Spleen (tissue), 11 donors: ENCODE measurements around the gene PDE4B. TPM values are rescaled to one million over a fixed set of nuclear protein-coding genes. Genes with fewer than 3 reads are reported as not detected.

ENCODE experiments used
- DNase-seq: peaks from one replicate; pipeline ENCODE4 v3.0.0-alpha.2; 2020
- H3K27ac ChIP-seq, 8 donors: fragments of 200-600 bp; sonication (generic) in 7 of 8; 1 replicate in 4 of 8; 2 replicates in 4 of 8; pipeline versions ENCODE4 v1.5.0 to v1.8.0; 2016 to 2021; ENCODE audit warnings: inconsistent platforms in 4 of 8, mild to moderate bottlenecking in 4 of 8, moderate library complexity in 1 of 8
- H3K27me3 ChIP-seq, 7 donors: fragments of 200-600 bp; sonication (generic) in 6 of 7; replicated peaks in 1 of 7; 1 replicate in 4 of 7; 2 replicates in 3 of 7; pipeline versions ENCODE4 v1.5.0 to v1.8.0; 2016 to 2021; ENCODE audit warnings: inconsistent platforms in 3 of 7, mild to moderate bottlenecking in 1 of 7
- H3K36me3 ChIP-seq, 6 donors: fragments of 200-600 bp; sonication (generic) in 5 of 6; 1 replicate in 4 of 6; 2 replicates in 2 of 6; pipeline versions ENCODE4 v1.5.0 to v1.8.0; 2016 to 2021; ENCODE audit warnings: inconsistent platforms in 2 of 6
- H3K4me1 ChIP-seq, 6 donors: fragments of 200-600 bp; sonication (generic) in 5 of 6; 1 replicate in 3 of 6; 2 replicates in 3 of 6; pipeline versions ENCODE4 v1.5.0 to v1.8.0; 2016 to 2021; ENCODE audit warnings: inconsistent platforms in 3 of 6
- H3K4me3 ChIP-seq, 8 donors: fragments of 200-600 bp; sonication (generic) in 7 of 8; 1 replicate in 4 of 8; 2 replicates in 4 of 8; pipeline versions ENCODE4 v1.5.0 to v1.8.0; 2016 to 2021; ENCODE audit warnings: inconsistent platforms in 4 of 8, mild to moderate bottlenecking in 4 of 8, moderate library complexity in 2 of 8
- H3K9me3 ChIP-seq, 8 donors: fragments of 200-600 bp; sonication (generic) in 7 of 8; 1 replicate in 4 of 8; 2 replicates in 4 of 8; pipeline versions ENCODE4 v1.5.0 to v1.8.0; 2016 to 2021; ENCODE audit warnings: inconsistent platforms in 4 of 8
- CTCF ChIP-seq, 11 experiments: fragments of 200-600 bp in 7 of 11; fragments of 450-650 bp in 4 of 11; sonication (generic) in 4 of 11; IDR thresholded peaks in 8 of 11; conservative IDR thresholded peaks in 3 of 11; 1 replicate in 7 of 11; 2 replicates in 4 of 11; pipeline versions ENCODE4 v1.4.0 to v1.8.0; 2016 to 2021; ENCODE audit warnings: antibody characterized with exemption in 11 of 11, inconsistent platforms in 4 of 11, mild to moderate bottlenecking in 1 of 11
- POLR2A ChIP-seq, 3 donors: fragments of 450-650 bp; IDR thresholded peaks; one replicate each; pipeline ENCODE4 v1.5.1; 2017; ENCODE audit warnings: antibody characterized with exemption in 3 of 3, mild to moderate bottlenecking in 1 of 3
- POLR2AphosphoS5 ChIP-seq, 3 donors: sonication (generic); formaldehyde crosslinking; IDR thresholded peaks; one replicate each; pipeline ENCODE4 v1.5.1; 2017; ENCODE audit warnings: antibody characterized with exemption in 3 of 3
- WGBS, 5 donors: extraction: QIAGEN DNeasy Blood & Tissue Kit in 3 of 5; methylation state at CpG; one replicate each; pipeline versions ENCODE4 v1.1.5 to v1.1.7; 2013 to 2018; 5-methylcytosine and 5-hydroxymethylcytosine counted together
- intact Hi-C: fragments of 100-400 bp; cut with DNase I; formaldehyde crosslinking; loops from one replicate; pipeline ENCODE4 v1.15.0; 2023; ENCODE audit warnings: low total_unique reads
- polyA plus RNA-seq, 3 donors: library from polyadenylated mRNA; stranded (reverse); fragments of 200-250 nt; gene quantifications; one replicate each; pipeline ENCODE4 v1.2.1, GENCODE V29; 2013
- total RNA-seq, 7 donors: library from RNA; depleted of rRNA in 3 of 7; stranded (reverse); fragments of >200 nt in 3 of 7; fragmentation: NEBNext Ultra II Directional in 4 of 7; extraction: Animal tissue kit (Norgen Biotek cat#: 25700) in 4 of 7; gene quantifications; one replicate each; pipeline versions ENCODE4 v1.1.0 to v1.2.1, GENCODE V29; 2016 to 2021
- donor health status: healthy with polysubstance abuse.
- donor health status: DM: no; HTN: no; CAD: no; lungs with moderate emphysema.
- donor health status: DM: no; HTN: no; CAD: no.
- donor health status: Bipolar disorder and iron deficiency.
- donor health status: healthy.
- donor health status: DM: no; HTN: no; CAD: no.
- donor health status: DM: yes; HTN: yes; CAD: no.

Gene PDE4B
- total and polyA plus RNA-seq, 10 donors = 12.6 to 88.2 (median 51.9) TPM

- Histone ChIP-seq H3K9me3 (no peaks in the 10 kb centered on the region), H3K27ac (peak overlapping the region; percentile 82 to 96 (median 90)), H3K27me3 (no peaks in the 10 kb centered on the region), H3K4me3 (peak overlapping the region; percentile 56 to 72 (median 64)), H3K36me3 (peaks cover 0 to 9% (median 0%) of the 10 kb centered on the region in 6 donors), H3K4me1 (peaks cover 35 to 98% (median 63%) of the 10 kb centered on the region in 6 donors)
- no peak for DNase-seq
- peak in 1 of 3 donors; percentile 17 for TF ChIP-seq POLR2A (IDR thresholded peaks at IDR 0.05)
- no peak for TF ChIP-seq CTCF (IDR thresholded peaks at IDR 0.05 in 8 of 11, conservative IDR thresholded peaks at IDR 0.05 in 3 of 11)
- peak in 1 of 3 donors; percentile 62 for TF ChIP-seq POLR2AphosphoS5 (IDR thresholded peaks at IDR 0.05)
- intact Hi-C loops = no loop called here
- WGBS, 5 donors = 36 to 48% (median 45%) methylated on average over 2 of the region's 2 CpGs
Measured at GRCh38 chr1:66334318-66334717, 541.6 kb downstream of the PDE4B start.

DNA sequence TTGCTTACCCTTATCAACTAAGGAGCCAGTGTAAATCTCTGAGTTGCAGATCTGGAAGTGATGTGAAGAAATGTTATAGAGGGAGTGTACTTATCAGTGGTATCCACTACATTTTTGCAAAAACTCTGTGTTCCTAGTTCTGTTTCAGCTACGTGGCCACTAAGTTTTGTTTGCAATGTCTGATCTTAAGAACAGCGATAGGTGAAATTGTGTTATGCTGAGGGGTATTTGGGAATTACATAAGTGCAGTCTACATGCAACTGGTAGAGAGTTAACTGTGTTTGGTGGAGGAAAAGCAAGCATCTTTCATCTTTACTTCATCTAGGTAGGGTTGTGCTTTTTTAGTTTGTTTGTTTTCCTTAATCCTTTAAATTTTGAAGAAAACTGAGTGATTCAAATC lies 542.4 kb downstream of the PDE4B start:
- H3K4me1 ChIP-seq = peaks cover 36 to 98% (median 62%) of the 10 kb centered on the region in 6 donors
- H3K9me3 ChIP-seq = no peaks in the 10 kb centered on the region
- H3K27ac ChIP-seq = peak overlapping the region; percentile 82 to 96 (median 90)
- intact Hi-C loops = no loop called here
- peaks cover 0 to 9% (median 0%) of the 10 kb centered on the region in 6 donors for H3K36me3 ChIP-seq
- 41 to 48% (median 47%) methylated on average over 2 of the region's 2 CpGs for WGBS, 5 donors
- H3K27me3 ChIP-seq = no peaks in the 10 kb centered on the region
- H3K4me3 ChIP-seq = peak overlapping the region; percentile 56 to 72 (median 64)
- no peak for DNase-seq
- no peak for TF ChIP-seq POLR2AphosphoS5 (IDR thresholded peaks at IDR 0.05)
- TF ChIP-seq CTCF (IDR thresholded peaks at IDR 0.05 in 8 of 11, conservative IDR thresholded peaks at IDR 0.05 in 3 of 11) = no peak
- TF ChIP-seq POLR2A (IDR thresholded peaks at IDR 0.05) = no peak

DNA sequence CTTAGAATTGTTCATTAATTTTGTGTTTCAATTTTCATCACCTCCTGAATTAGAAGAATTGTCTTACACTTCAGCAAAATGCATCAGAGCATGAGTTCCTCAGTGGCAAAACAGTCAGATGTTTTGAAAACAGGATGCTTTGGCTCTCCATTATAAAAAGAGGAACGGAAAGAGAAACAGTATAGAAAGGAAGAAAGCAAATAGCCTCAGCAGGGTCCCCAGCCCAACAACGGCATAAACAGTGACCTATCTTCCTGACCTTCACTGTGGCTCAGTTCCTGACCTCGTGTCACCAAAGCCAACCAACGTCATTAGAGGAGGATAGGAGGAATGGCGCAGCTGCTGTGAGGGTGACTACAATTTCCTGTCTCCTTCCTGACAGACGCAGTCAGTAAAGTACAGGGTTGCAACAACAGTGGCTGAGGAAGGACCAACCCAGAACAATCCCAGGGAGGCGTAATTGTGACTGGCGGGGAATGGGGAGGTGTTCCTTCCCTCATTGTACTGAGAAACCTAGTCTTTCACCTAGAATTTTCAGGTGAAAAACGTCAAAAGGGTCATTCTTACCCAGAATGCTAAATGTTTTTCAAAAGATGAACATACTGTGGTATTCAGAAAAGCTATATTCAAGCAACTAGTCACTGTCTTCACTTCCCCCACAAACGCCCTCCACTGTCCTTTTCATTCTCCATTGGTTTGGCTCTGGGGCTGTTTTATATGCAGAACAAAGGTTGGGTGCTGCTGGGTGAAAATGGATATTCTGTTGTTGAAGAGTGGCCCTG lies 543.4 kb downstream of the PDE4B start:
- 4 to 11% (median 4%) methylated on average over 10 of the region's 10 CpGs for WGBS, 5 donors
- Histone ChIP-seq H3K27ac (peak overlapping the region; percentile 82 to 96 (median 90)), H3K4me3 (peak overlapping the region in 7 of 8 donors; percentile 56 to 72 (median 65)), H3K36me3 (peaks cover 0 to 9% (median 0%) of the 10 kb centered on the region in 6 donors), H3K4me1 (peaks cover 28 to 98% (median 62%) of the 10 kb centered on the region in 6 donors), H3K27me3 (no peaks in the 10 kb centered on the region), H3K9me3 (no peaks in the 10 kb centered on the region)
- peak; percentile 87 for DNase-seq
- TF ChIP-seq CTCF (IDR thresholded peaks at IDR 0.05 in 8 of 11, conservative IDR thresholded peaks at IDR 0.05 in 3 of 11) (peak in 1 of 11 experiments; percentile 15), POLR2AphosphoS5 (IDR thresholded peaks at IDR 0.05) (peak in 2 of 3 donors; percentile 75 to 99), POLR2A (IDR thresholded peaks at IDR 0.05) (peak in 2 of 3 donors; percentile 68 to 80)
- intact Hi-C loops = no loop called here

DNA sequence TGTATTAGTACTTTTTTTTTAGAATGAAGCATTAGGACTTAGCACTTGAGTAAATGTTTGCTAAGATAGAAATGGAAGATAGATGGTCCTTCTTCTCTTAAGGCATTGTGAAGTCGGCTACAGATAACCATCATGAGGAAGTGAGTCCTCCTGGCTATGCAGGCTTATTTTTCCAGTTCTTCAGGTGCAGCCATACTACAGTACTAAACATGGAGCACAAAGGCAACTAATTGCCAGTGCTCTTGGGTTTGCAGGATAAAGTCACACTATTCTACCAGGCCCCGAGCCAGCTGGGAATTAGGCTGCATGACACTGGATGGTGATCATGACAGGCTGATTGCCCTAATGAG lies 543.9 kb downstream of the PDE4B start:
- intact Hi-C loops = no loop called here
- H3K27me3 ChIP-seq = no peaks in the 10 kb centered on the region
- no peak for TF ChIP-seq CTCF (IDR thresholded peaks at IDR 0.05 in 8 of 11, conservative IDR thresholded peaks at IDR 0.05 in 3 of 11)
- no peak for TF ChIP-seq POLR2A (IDR thresholded peaks at IDR 0.05)
- TF ChIP-seq POLR2AphosphoS5 (IDR thresholded peaks at IDR 0.05) = no peak
- H3K9me3 ChIP-seq = no peaks in the 10 kb centered on the region
- H3K36me3 ChIP-seq = peaks cover 0 to 9% (median 0%) of the 10 kb centered on the region in 6 donors
- peaks cover 30 to 98% (median 63%) of the 10 kb centered on the region in 6 donors for H3K4me1 ChIP-seq
- peak overlapping the region; percentile 82 to 96 (median 90) for H3K27ac ChIP-seq
- 54 to 67% (median 61%) methylated on average over 2 of the region's 2 CpGs for WGBS, 5 donors
- peak overlapping the region in 6 of 8 donors; percentile 16 to 72 (median 62) for H3K4me3 ChIP-seq
- no peak for DNase-seq
